PFSK-1 (cell line): Measurements from ENCODE around the gene MAP3K3.

Source experiments
- REST ChIP-seq, 2 experiments: IDR thresholded peaks; 2 replicates each; pipeline versions ENCODE4 v1.6.1 to v1.8.0; 2011 to 2012; ENCODE audit warnings: low read depth in 2 of 2, low read length in 2 of 2, control low read depth in 1 of 2, inconsistent platforms in 1 of 2, mild to moderate bottlenecking in 1 of 2, moderate library complexity in 1 of 2; ENCODE audit not compliant: insufficient read depth in 1 of 2
- SIN3A ChIP-seq: IDR thresholded peaks from 2 replicates; pipeline ENCODE4 v1.6.1; 2012; ENCODE audit warnings: mild to moderate bottlenecking, low read length, moderate library complexity, borderline replicate concordance; ENCODE audit not compliant: insufficient read depth
- TAF1 ChIP-seq: IDR thresholded peaks from 2 replicates; pipeline ENCODE4 v1.6.1; 2012; ENCODE audit warnings: low read length, control low read depth, borderline replicate concordance; ENCODE audit not compliant: insufficient read depth

- TF ChIP-seq TAF1, result no peak
- no peak for TF ChIP-seq REST (IDR thresholded peaks at IDR 0.05; ENCODE audit: insufficient read depth in 1 of 2, low read depth in 2 of 2, low read length in 2 of 2)
- no peak for TF ChIP-seq SIN3A
These were observed 50.6 kb downstream of the MAP3K3 start for GRCh38 chr17:63672856-63673255.
